NCI-H510A (cell line): ENCODE measurements around the gene BARX1.

ENCODE experiments used
- DNase-seq: peaks from one replicate; lab custom pipeline; 2025; lab: John Stamatoyannopoulos, UW

The BARX1 gene

GRCh38 chr9:93917121-93917853, 37.9 kb downstream of the BARX1 start:
- no peak for DNase-seq

- no peak for DNase-seq
Measured at GRCh38 chr9:93916358-93916757, 38.8 kb downstream of the BARX1 start.

- peak; percentile 45 for DNase-seq
Measured at GRCh38 chr9:93911801-93912554, 43.2 kb downstream of the BARX1 start.

DNA sequence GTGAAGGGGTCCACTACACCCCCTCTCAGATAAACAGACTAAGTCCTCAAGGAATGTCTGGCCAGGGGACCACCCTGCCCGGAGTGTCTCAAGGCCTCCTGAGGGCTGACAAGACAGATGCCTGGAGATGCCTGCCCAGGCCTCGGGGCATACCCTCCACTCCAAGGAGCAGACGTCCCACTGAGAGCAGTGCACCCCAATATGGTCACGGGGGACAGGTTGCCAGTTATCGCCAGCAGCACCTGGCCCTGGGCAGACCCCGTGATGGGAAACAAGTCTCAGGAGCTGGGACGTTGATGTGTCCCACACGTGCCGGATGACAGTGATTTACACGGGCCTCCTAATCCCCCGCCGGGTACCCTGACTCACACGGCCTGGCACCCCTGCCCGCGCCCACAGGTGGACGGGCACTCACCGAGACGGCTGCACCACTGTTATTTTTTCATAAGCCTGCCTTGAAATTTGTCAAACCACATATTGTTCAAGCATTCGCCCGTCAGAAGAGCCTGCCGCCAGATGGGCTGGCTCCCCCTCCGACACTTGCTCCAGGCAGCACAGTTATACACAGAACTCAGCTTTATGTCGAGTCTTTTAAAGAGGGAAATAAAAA, 43.9 kb downstream of the BARX1 start:
- no peak for DNase-seq

GRCh38 chr9:93910598-93910997, 44.6 kb downstream of the BARX1 start:
- no peak for DNase-seq

GRCh38 chr9:93910196-93910595, 45.0 kb downstream of the BARX1 start:
- no peak for DNase-seq

DNA sequence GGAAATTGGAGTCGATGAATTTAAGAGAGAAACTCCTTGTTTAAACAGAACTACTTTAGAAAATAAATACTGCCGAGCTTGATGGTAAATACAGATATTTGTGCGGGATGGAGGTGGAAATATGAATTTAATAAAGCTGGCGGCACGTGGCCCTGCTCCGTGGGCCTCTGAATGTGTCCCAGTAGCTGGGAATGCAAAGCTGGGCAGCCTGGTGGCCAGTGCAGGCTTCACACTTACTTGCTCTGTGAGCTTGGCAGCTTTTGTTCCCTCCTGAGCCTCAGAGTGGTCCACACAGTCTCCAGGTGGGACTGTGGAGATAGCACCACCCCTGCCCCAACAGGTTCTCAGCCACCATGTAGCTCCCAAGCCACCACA, 45.9 kb downstream of the BARX1 start:
- DNase-seq, result no peak

DNA sequence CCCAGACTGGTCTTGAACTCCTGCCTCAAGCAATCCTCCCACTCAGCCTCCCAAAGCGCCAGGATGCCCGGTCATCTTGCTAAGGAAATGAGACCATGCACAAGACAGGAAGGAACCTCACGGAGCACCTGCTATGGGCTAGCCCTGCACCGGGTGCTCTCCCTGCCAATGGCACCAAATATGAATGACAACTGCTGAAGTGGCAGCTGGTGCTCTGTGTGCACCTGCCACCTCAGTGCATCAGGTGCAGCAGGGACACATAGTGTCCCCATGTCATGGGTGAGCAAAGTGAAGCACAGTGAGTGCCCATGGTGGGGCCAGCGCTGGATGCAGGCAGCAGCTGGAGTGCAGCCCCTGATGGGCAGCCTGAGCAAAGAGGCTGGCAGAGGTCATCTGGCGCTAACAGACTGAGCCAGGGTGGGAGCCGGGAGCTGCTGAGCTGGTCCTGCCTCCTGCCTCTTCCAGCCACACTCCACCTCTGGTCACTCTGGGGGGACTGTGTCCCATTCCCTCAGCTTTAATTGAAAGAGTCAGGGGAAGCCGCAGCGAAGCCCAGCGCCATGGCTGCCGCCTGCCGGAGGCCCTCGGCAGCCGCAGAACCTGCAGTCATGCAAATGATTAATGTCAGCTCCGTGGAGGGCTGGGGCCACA, 46.4 kb downstream of the BARX1 start:
- DNase-seq, result peak; percentile 84

GRCh38 chr9:93907551-93908199, 47.5 kb downstream of the BARX1 start:
- DNase-seq, result no peak

DNA sequence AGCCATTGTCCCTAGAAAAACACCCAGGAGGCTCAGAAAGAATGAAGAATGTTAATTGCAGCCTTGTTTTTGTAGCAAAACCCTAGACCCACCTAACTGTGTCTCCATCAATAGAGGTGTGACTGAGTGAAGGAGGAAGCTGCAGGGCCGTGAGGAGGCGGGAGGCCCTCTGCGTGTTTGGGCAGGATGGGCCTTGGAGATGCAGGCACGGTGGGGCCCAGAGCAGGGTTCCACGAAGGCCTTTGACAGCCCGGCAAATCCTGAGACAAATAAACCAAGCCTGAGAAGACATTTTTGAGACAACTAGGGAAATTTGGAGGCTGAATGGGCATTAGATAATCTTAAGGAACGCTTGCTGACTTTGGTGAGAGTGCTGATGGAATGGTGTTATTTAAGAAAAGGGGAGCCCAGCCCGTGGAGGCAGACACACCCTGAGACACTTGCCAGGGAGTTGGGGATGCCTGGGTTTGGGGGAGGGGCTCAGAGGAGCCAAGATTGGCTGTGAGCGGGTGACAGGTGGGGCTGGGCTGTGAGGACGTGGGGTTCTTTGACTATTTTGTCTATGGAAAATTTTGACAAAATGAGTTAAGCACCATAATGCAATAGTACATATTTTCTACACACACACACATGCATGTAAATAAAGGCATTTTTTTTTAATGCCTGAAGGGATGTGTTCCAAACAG, 48.8 kb downstream of the BARX1 start:
- DNase-seq, result no peak

DNA sequence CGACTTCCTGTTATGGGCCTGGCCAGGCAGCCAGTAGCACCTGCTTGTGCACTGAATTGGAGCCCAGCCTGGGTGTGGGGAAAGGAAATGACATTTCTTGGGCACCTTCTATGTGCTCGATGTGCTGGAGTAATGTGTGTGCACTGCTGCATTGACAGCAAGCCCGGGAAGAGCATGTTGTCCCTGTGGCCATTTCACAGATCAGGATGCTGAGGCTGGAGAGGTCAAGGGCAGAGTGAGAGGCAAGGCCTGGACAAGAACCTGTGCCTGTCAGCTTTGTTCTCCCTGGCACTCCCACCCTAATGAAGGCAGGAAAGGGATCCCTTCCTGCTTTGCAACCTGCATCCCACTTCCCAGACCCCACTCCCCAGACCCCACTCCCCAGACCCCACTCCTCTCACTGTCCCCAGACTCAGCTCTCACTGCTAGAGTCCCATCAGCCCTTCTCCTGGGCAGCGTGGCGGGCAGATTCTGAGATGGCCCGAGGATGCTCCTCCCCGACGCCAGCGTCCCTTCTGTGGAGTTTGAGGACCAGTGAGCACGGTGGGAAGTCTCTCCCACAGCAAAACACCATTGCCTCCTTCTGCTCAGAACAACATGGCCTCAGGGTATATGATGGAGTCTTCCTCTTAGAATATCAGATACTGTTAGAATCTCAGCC, 49.6 kb downstream of the BARX1 start:
- DNase-seq, result no peak

- DNase-seq, result no peak
Measured at GRCh38 chr9:93904649-93905472, 50.3 kb downstream of the BARX1 start.

GRCh38 chr9:93903886-93904648, 51.1 kb downstream of the BARX1 start:
- no peak for DNase-seq

- DNase-seq, result no peak
Measured at GRCh38 chr9:93902780-93903655, 52.1 kb downstream of the BARX1 start.

GRCh38 chr9:93902051-93902779, 52.9 kb downstream of the BARX1 start:
- no peak for DNase-seq
